K562 (cell line): Measurements from ENCODE around the gene ADORA3. TPM values are rescaled to one million over a fixed set of nuclear protein-coding genes. Genes with fewer than 3 reads are reported as not detected.

Source experiments
- ARID4B ChIP-seq: sonication (generic); formaldehyde crosslinking; IDR thresholded peaks from 2 replicates; pipeline ENCODE4 v1.8.0; 2022; ENCODE audit warnings: mild to moderate bottlenecking, missing genetic modification reagents
- ATF4 ChIP-seq: fragments of 450-650 bp; formaldehyde crosslinking; IDR thresholded peaks from 2 replicates; pipeline ENCODE4 v1.4.0; 2022; ENCODE audit warnings: mild to moderate bottlenecking, moderate library complexity
- CBX8 ChIP-seq: fragments of 200-600 bp; sonication (generic); IDR thresholded peaks from 2 replicates; pipeline ENCODE4 v1.6.1; 2012; ENCODE audit warnings: borderline replicate concordance, mixed run types, low read depth, mild to moderate bottlenecking, moderate library complexity, mixed read lengths, low read length, control low read depth, inconsistent platforms; ENCODE audit not compliant: poor library complexity, severe bottlenecking; ENCODE audit errors: extremely low read depth
- CGGBP1 ChIP-seq: fragments of 250-450 bp; sonication (Bioruptor Pico); IDR thresholded peaks from 2 replicates; pipeline ENCODE4 v1.9.0; 2021; ENCODE audit warnings: mild to moderate bottlenecking
- DIDO1 ChIP-seq: fragments of 450-650 bp; IDR thresholded peaks from 2 replicates; pipeline ENCODE4 v1.6.1; 2016; ENCODE audit warnings: low read depth, missing biosample characterization, missing genetic modification characterization
- ELF4 ChIP-seq: fragments of 450-650 bp; formaldehyde crosslinking; IDR thresholded peaks from 2 replicates; pipeline ENCODE4 v1.4.0; 2022; ENCODE audit warnings: missing genetic modification characterization
- FOS ChIP-seq: IDR thresholded peaks from 3 replicates; pipeline ENCODE4 v1.6.1; 2011; ENCODE audit not compliant: insufficient read length; ENCODE audit errors: extremely low read depth
- FOXJ3 ChIP-seq: sonication (generic); formaldehyde crosslinking; IDR thresholded peaks from 2 replicates; pipeline ENCODE4 v1.4.0; 2020; ENCODE audit warnings: mild to moderate bottlenecking, missing genetic modification reagents
- GABPB1 ChIP-seq: sonication (generic); formaldehyde crosslinking; IDR thresholded peaks from 2 replicates; pipeline ENCODE4 v1.8.0; 2022; ENCODE audit warnings: mild to moderate bottlenecking, missing genetic modification reagents
- KLF10 ChIP-seq: fragments of 250-450 bp; sonication (Bioruptor Pico); IDR thresholded peaks from 2 replicates; pipeline ENCODE4 v1.6.1; 2021; ENCODE audit warnings: matching md5 sums
- NR1H2 ChIP-seq: sonication (generic); formaldehyde crosslinking; IDR thresholded peaks from 2 replicates; pipeline ENCODE4 v1.4.0; 2020; ENCODE audit warnings: mild to moderate bottlenecking, missing genetic modification reagents
- NR2C1 ChIP-seq, 2 experiments: fragments of 450-650 bp; IDR thresholded peaks; 2 replicates each; pipeline ENCODE4 v1.6.1; 2017; ENCODE audit warnings: mild to moderate bottlenecking in 2 of 2, antibody characterized with exemption in 1 of 2, inconsistent platforms in 1 of 2, missing compliant biosample characterization in 1 of 2, missing genetic modification characterization in 1 of 2
- NRF1 ChIP-seq, 2 experiments: fragments of 450-650 bp; IDR thresholded peaks in 1 of 2; conservative IDR thresholded peaks in 1 of 2; 2 replicates each; pipeline ENCODE4 v1.6.1; 2014; ENCODE audit warnings: mild to moderate bottlenecking in 2 of 2
- SMARCA4 ChIP-seq: fragments of 450-650 bp; IDR thresholded peaks from 2 replicates; pipeline ENCODE4 v1.6.1; 2016
- THAP7 ChIP-seq: fragments of 250-450 bp; sonication (Bioruptor Pico); IDR thresholded peaks from 2 replicates; pipeline ENCODE4 v1.5.0; 2021
- ZEB2 ChIP-seq: fragments of 450-650 bp; IDR thresholded peaks from 2 replicates; pipeline ENCODE4 v1.6.1; 2016
- ZNF133 ChIP-seq: fragments of 250-450 bp; sonication (Bioruptor Pico); IDR thresholded peaks from 2 replicates; pipeline ENCODE4 v1.4.0; 2020; ENCODE audit warnings: mild to moderate bottlenecking
- ZNF395 ChIP-seq: fragments of 200-800 bp; sonication (Bioruptor generic); IDR thresholded peaks from 2 replicates; pipeline ENCODE4 v1.6.1; 2017; ENCODE audit warnings: missing genetic modification characterization, missing compliant biosample characterization
- ZNF57 ChIP-seq: fragments of 450-650 bp; formaldehyde crosslinking; IDR thresholded peaks from 2 replicates; pipeline ENCODE4 v1.4.0; 2020; ENCODE audit warnings: mild to moderate bottlenecking, moderate library complexity
- ZNF644 ChIP-seq: fragments of 200-800 bp; sonication (Bioruptor generic); IDR thresholded peaks from 2 replicates; pipeline ENCODE4 v1.6.1; 2016; ENCODE audit warnings: low read depth, missing genetic modification characterization, missing compliant biosample characterization
- polyA plus RNA-seq, 8 experiments: library from polyadenylated mRNA; depleted of rRNA in 4 of 8; stranded (reverse) in 5 of 8; unstranded in 3 of 8; fragments of >200 nt; fragmentation: Nextera tagmentation in 2 of 8; fragmentation: Illumina TruSeq in 1 of 8; extraction: Ambion mirVana in 2 of 8; extraction: Trizol in 1 of 8; gene quantifications; 2 replicates each; pipeline versions ENCODE4 v1.2.1 to v1.2.3, GENCODE V29; 2011 to 2014; ENCODE audit warnings: inconsistent platforms in 1 of 8, missing spikeins in 1 of 8
- total RNA-seq, 7 experiments: library from RNA; depleted of rRNA in 6 of 7; stranded (reverse); fragments of >200 nt in 6 of 7; fragmentation: Illumina TruSeq in 2 of 7; extraction: Trizol in 2 of 7; gene quantifications; 2 replicates each; pipeline versions ENCODE4 v1.2.1 to v1.2.3, GENCODE V29; 2011 to 2021; ENCODE audit warnings: low replicate concordance in 1 of 7

The ADORA3 gene
- total and polyA plus RNA-seq, 9 of the 15 experiments (the other 6 are each of a cell fraction or from before 2014, with no cell fraction given) = 0.09 to 0.35 (median 0.16) TPM; not detected in 3

GRCh38 chr1:111467865-111468716, 35.3 kb downstream of the ADORA3 start (continued):
- TF ChIP-seq ZNF395 (CRISPR knock-in tag) = 0 out of 2 replicates have a peak, but pooled peaks have one; percentile 17
- no peak for TF ChIP-seq NR2C1 (IDR thresholded peaks at IDR 0.05)
- TF ChIP-seq NR2C1 (tag; IDR thresholded peaks at IDR 0.05) = 0 out of 2 replicates have a peak, but pooled peaks have one; percentile 41
- TF ChIP-seq CGGBP1 (CRISPR knock-in tag) = no peak
- TF ChIP-seq NR1H2 (CRISPR knock-in tag) = no peak
- no peak for TF ChIP-seq DIDO1
- TF ChIP-seq FOXJ3 (CRISPR knock-in tag) = no peak
- 0 out of 2 replicates have a peak, but pooled peaks have one; percentile 26 for TF ChIP-seq ZNF644
- TF ChIP-seq ELF4 (CRISPR knock-in tag) = peak; percentile 54; the same call in 1 of the 2 replicates
- TF ChIP-seq ZNF133 (CRISPR knock-in tag) = no peak
- TF ChIP-seq NRF1 (conservative IDR thresholded peaks at IDR 0.05 in 1 of 2, IDR thresholded peaks at IDR 0.05 in 1 of 2) = no peak
- TF ChIP-seq ATF4 (CRISPR knock-in tag) = 0 out of 2 replicates have a peak, but pooled peaks have one; percentile 23
- no peak for TF ChIP-seq KLF10 (CRISPR knock-in tag)
- no peak for TF ChIP-seq THAP7
- no peak for TF ChIP-seq ZEB2
- peak; percentile 56 for TF ChIP-seq SMARCA4
- TF ChIP-seq GABPB1 = no peak
- TF ChIP-seq ARID4B (CRISPR knock-in tag) = no peak
- no peak for TF ChIP-seq FOS
- no peak for TF ChIP-seq ZNF57
- no peak for TF ChIP-seq CBX8
